GM19468 (cell line): ENCODE data around the gene MS4A18.
"Not testable (repeated sequence)": the region's sequence is repeated elsewhere in the genome, so short reads cannot be mapped to it uniquely, and the experiment has no call there.

ENCODE experiments used
- ATAC-seq: cut with Tn5 transposase; IDR thresholded peaks from one replicate; pipeline ENCODE4 v1.9.1; 2021; ENCODE audit warnings: mild to moderate bottlenecking, moderate library complexity, moderate number of reproducible peaks; ENCODE audit not compliant: unreplicated experiment; ENCODE audit errors: extremely low read depth

Gene MS4A18

GRCh38 chr11:60724420-60724819 is at the start of gene MS4A18:
TSS of gene MS4A18 (plus strand) at chr11:60724720.
- no peak for ATAC-seq

- ATAC-seq = not testable (repeated sequence)
Observed at GRCh38 chr11:60678231-60678630, 46.3 kb upstream of the MS4A18 start.

- ATAC-seq = no peak
Observed at GRCh38 chr11:60679879-60680278, 44.6 kb upstream of the MS4A18 start.

- no peak for ATAC-seq
Observed at GRCh38 chr11:60680455-60681119, 43.9 kb upstream of the MS4A18 start.

GRCh38 chr11:60684541-60684848 is 40.0 kb upstream of the MS4A18 start:
- ATAC-seq = not testable (repeated sequence)

- no peak for ATAC-seq
Observed at GRCh38 chr11:60691661-60692060, 32.9 kb upstream of the MS4A18 start.

- no peak for ATAC-seq
Observed at GRCh38 chr11:60699284-60699691, 25.2 kb upstream of the MS4A18 start, which contains the start of gene MS4A8. TSS of gene MS4A8 (plus strand) at chr11:60699612. CDS start at chr11:60700861, 1,249 bp downstream.

GRCh38 chr11:60699936-60700335 is 24.6 kb upstream of the MS4A18 start:
- ATAC-seq = no peak

- no peak for ATAC-seq
Observed at GRCh38 chr11:60700689-60701468, 23.6 kb upstream of the MS4A18 start.

- no peak for ATAC-seq
Observed at GRCh38 chr11:60701469-60701818, 23.1 kb upstream of the MS4A18 start.

GRCh38 chr11:60703374-60703773 is 21.1 kb upstream of the MS4A18 start:
- ATAC-seq = no peak

- no peak for ATAC-seq
Observed at GRCh38 chr11:60705895-60706294, 18.6 kb upstream of the MS4A18 start.

GRCh38 chr11:60706931-60707330 is 17.6 kb upstream of the MS4A18 start:
- no peak for ATAC-seq

- no peak for ATAC-seq
Observed at GRCh38 chr11:60710482-60710881, 14.0 kb upstream of the MS4A18 start.

- ATAC-seq = no peak
Observed at GRCh38 chr11:60711276-60711675, 13.2 kb upstream of the MS4A18 start.

GRCh38 chr11:60713423-60713822 is 11.1 kb upstream of the MS4A18 start:
- ATAC-seq = not testable (repeated sequence)

- no peak for ATAC-seq
Observed at GRCh38 chr11:60717956-60718355, 6.6 kb upstream of the MS4A18 start.

GRCh38 chr11:60718524-60719316 is 5.8 kb upstream of the MS4A18 start:
- no peak for ATAC-seq

- ATAC-seq = no peak
Observed at GRCh38 chr11:60719391-60719790, 5.1 kb upstream of the MS4A18 start.

- no peak for ATAC-seq
Observed at GRCh38 chr11:60720460-60720859, 4.1 kb upstream of the MS4A18 start.

GRCh38 chr11:60725592-60725991 is 1.1 kb downstream of the MS4A18 start:
- ATAC-seq = no peak
